Neuron (in vitro differentiated cells): ENCODE results near the gene CDIP1.

Experiments
- H2AFZ ChIP-seq: one replicate; pipeline ENCODE4 v1.6.1; 2013; ENCODE audit warnings: low read depth, mild to moderate bottlenecking, inconsistent platforms, low read length, moderate library complexity
- H3K27me3 ChIP-seq: one replicate; pipeline ENCODE4 v1.6.1; 2013; ENCODE audit warnings: low read length; ENCODE audit not compliant: insufficient read depth
- H3K36me3 ChIP-seq: one replicate; pipeline ENCODE4 v1.6.1; 2013; ENCODE audit warnings: low read length; ENCODE audit not compliant: insufficient read depth
- H3K4me1 ChIP-seq: one replicate; pipeline ENCODE4 v1.6.1; 2013; ENCODE audit warnings: low read length; ENCODE audit not compliant: insufficient read depth
- H3K4me3 ChIP-seq: 2 replicates; pipeline ENCODE4 v1.5.1; 2013; ENCODE audit warnings: mild to moderate bottlenecking, low read length, moderate library complexity
- H3K9me3 ChIP-seq: one replicate; pipeline ENCODE4 v1.6.1; 2013; ENCODE audit warnings: low read length

Gene CDIP1

DNA sequence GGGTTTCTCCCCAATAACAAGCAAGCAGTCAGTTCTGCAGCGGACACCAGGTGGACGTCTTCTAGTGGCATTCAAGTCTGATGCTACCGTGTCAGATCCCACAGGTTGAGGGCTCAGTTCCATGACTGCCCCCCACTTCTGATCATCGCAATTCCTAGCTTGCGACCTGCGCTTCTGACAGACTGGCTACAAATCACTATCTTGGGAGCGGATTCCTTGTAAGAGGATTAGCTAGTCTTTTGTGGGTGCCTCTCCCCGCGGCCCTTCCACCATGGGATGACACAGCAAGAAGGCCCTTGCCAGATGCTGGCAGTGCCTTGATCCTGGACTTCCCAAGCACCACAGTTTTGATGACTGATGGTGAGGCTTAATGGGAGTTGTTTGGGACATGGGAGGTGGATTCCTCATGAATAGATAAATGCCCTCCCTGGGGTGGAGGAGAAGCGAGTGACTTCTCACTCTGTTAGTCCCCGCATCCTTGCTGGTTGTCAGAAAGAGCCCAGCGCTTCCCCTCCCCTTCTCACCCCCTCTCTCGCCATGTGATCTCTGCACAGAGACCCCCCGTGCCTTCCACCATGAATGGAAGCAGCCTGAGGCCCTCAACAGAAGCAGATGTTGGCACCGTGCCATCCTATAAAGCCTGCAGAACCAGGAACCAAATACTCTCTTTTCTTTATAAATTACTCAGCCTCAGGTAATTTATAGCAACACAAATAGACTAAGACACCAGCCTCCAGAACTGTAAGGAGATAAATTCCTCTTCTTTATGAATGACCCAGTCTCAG, 19.1 kb downstream of the CDIP1 start:
- Histone ChIP-seq H3K4me1 (no peaks in the 10 kb centered on the region), H3K36me3 (no peaks in the 10 kb centered on the region), H3K27me3 (no peaks in the 10 kb centered on the region), H3K4me3 (no peak overlapping the region), H2AFZ (no peak overlapping the region), H3K9me3 (no peaks in the 10 kb centered on the region)

DNA sequence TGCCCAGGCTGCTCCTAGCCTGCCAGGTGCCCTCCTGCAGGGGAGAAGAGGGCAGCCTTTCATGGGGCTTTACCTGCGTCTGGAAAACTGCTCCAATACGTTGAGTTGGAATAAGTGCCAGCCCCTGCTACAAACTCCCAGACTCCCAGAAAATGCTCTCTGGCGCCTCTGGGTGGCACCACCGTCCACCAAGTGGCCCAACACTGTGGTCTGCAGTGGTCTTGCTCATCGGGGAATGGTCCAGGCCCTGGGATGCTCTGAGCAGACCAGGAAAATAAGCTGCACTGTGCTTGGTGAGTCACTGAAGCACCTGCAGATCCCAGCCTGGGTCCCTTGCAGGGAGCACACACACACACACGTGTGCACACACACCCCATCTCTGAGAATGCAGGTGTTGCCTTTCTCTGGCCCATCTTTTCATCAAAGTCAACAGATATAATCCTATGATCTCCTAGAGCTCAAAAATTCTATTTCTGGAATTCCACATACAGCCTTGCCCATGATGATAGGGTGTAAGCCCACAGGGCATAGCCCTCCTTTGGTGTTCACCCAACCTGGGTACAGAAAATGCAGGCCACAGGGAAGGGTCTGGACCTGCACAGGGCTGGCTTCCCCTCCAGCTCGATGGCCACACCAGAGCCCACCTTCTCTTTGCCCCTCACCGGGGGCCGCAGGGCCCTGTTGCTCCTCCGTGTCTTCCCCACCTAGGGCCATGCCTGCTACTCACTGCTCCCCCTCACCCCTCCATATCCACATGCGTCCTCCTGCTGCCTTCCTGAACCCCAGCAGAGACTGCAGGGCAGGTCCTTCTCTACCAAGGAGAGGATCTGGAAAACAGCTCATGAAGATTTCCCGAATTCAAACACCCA, 20.5 kb downstream of the CDIP1 start:
- peaks cover 5% of the 10 kb centered on the region for H3K36me3 ChIP-seq
- no peaks in the 10 kb centered on the region for H3K4me1 ChIP-seq
- no peaks in the 10 kb centered on the region for H3K27me3 ChIP-seq
- H3K9me3 ChIP-seq, result no peaks in the 10 kb centered on the region
- no peak overlapping the region for H2AFZ ChIP-seq
- no peak overlapping the region for H3K4me3 ChIP-seq

DNA sequence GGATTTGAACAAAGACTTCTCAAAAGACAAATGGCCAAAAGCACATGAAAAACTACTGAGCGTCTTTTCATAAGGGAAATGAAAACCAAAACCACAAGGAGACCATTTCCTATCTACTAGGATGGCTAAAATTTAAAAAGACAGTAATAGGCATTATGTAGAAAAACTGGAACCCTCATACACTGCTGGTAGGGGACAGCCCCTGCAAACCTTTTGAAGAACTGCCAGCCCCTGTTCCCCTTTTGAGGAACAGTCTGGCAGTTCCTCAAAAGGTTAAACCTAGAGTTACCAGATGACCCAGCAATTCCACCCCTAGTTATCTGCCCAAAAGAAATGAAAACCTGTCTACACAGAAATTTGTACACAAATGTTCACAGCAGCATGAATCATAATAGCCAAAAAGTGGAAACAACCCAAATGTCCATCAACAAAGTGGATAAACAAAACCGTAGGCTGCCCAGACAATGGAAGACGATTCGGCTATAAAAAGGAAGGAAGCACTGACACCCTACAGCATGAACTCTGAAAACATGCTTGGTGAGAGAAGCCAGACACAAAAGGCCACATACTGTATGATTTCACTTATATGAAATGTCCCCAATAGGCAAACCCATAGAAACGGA, 22.9 kb downstream of the CDIP1 start:
- Histone ChIP-seq H3K4me1 (no peaks in the 10 kb centered on the region), H3K9me3 (no peaks in the 10 kb centered on the region), H3K27me3 (no peaks in the 10 kb centered on the region), H3K4me3 (no peak overlapping the region), H2AFZ (no peak overlapping the region), H3K36me3 (peaks cover 24% of the 10 kb centered on the region)

DNA sequence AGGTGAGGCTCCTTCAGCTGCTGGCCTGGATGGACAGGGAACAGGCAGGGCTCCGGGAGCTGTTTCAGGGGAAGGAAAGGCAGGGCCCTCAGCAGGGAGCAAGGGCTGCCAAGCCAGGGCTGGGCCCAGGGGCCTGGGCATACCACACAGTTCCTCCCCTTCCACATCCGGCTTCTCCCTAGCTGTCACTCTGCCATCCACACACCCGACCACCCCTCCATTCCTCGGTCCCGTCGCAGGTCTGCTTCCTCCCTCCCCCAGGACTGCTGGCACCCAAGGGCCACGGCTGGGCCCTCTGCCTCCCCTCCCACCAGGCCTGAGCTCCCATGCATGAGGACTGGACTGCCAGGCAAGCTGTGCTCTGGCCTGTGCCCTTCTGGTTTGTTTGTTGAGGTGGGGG, 24.0 kb downstream of the CDIP1 start:
- no peak overlapping the region for H2AFZ ChIP-seq
- peaks cover 32% of the 10 kb centered on the region for H3K36me3 ChIP-seq
- H3K4me1 ChIP-seq, result no peaks in the 10 kb centered on the region
- H3K27me3 ChIP-seq, result no peaks in the 10 kb centered on the region
- H3K9me3 ChIP-seq, result no peaks in the 10 kb centered on the region
- H3K4me3 ChIP-seq, result no peak overlapping the region

DNA sequence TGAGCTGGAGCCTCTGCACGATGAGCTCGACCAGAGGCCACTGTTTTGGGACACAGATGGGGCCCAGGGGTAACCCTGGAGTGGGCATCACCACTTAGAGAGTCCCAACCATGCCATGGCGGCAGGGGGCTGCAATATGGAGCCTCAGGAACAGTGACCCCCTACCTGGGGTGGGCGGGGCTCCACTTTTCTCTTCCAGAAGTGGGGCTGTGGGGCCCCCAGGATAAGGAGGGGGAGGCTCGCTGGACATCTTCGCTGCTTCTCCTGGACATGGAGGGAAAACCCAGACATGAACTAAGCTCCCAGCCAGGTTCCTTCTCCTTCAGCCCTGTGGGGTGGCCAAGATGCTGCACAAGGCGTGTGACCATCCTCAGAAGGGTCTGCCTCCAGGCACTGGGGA, 24.7 kb downstream of the CDIP1 start:
- Histone ChIP-seq H2AFZ (no peak overlapping the region), H3K9me3 (no peaks in the 10 kb centered on the region), H3K4me1 (no peaks in the 10 kb centered on the region), H3K36me3 (peaks cover 39% of the 10 kb centered on the region), H3K4me3 (no peak overlapping the region), H3K27me3 (no peaks in the 10 kb centered on the region)

DNA sequence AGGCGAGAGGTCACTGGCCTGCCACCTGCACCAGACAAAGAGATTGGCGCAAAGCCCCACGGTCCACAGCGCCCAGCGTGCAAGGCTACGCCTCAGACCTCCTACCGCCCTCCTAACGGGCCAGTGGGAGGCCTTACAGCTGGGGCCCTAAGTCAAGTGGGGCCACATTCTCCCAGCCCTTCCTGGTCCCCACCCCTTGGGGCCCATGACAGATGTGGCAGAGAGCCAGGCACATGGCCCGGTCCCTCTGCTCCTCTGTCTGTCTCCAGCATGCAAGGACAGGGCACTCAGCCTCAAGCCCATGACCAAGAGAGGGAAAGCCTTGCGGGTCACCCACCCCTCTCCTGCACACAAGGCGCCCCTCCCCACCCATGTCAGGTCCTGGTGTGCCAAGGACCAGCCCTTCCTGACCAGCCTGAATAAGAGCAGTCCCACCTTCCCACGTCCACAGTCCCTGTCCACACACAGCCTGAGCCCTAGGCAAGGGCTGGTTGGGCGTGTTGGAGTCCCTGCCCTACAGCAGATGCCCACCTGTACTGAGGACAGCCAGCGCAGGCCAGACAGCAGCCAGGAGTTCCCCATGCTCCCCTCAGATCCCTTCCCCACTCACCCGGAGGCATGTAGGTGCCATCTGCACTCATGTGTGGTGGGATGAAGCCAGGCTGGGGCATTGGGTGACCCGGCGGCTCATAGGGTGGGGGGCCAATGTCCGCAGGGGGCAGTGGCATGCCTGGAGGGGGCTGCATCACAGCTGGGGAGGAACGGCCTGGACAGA, 25.3 kb downstream of the CDIP1 start:
- Histone ChIP-seq H3K4me3 (no peak overlapping the region), H3K9me3 (no peaks in the 10 kb centered on the region), H3K27me3 (no peaks in the 10 kb centered on the region), H2AFZ (no peak overlapping the region), H3K36me3 (peaks cover 44% of the 10 kb centered on the region), H3K4me1 (no peaks in the 10 kb centered on the region)

DNA sequence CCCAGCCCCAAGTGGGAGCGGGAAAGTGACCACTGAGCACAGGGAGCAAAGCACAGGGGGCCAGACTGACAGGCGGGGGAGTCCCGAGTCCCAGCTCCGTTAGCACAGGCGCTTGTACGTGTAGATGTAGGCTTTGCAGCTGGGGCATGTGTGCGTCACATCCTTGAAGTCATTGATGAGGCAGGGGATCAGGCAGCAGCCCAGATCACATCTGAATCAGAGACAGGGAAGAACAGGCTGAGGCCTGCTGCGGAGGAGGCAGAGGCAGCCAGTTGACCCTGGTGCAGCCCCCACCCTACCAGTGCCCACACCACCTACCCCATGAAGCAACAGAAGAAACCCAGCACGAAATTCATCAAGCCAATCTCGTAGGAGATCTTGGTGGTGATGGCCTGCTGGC, 26.1 kb downstream of the CDIP1 start:
- Histone ChIP-seq H3K4me1 (no peaks in the 10 kb centered on the region), H3K36me3 (peaks cover 52% of the 10 kb centered on the region), H2AFZ (no peak overlapping the region)

DNA sequence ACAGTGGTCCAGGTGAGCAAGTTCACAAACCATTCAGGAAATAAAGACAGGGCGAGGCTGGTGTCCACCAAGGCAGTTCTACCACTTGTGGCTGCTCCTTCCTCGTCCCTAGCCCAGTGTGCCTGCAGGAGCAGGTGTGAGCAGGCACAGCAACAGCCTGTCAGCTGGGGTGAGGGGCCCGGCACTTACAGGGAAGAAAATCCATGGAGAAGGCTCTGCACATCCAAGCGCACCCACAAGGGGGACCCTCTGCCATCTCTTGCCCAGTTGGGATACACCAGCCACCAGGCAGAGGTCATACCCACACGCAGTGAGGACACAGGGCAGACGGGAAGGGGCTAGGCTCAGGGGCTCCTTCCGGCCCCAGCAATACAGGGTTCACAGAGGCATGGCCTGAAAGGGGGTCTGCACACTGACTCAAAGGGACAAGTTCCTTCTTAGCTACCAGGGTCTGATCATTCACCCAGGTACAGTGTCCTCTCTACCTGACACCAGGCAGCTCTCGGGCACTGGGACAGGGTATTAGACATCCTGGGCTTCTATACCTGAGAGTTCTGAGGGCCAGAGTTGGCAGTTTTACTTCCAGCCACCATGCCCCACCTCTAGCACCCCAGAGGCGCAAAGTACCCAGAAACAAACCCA, 27.0 kb downstream of the CDIP1 start:
- no peak overlapping the region for H3K4me3 ChIP-seq
- H3K36me3 ChIP-seq, result peaks cover 54% of the 10 kb centered on the region
- H3K27me3 ChIP-seq, result no peaks in the 10 kb centered on the region
- no peaks in the 10 kb centered on the region for H3K9me3 ChIP-seq
- H3K4me1 ChIP-seq, result no peaks in the 10 kb centered on the region
- H2AFZ ChIP-seq, result no peak overlapping the region

More for the DNA sequence above, 26.1 kb downstream of the CDIP1 start:
- no peaks in the 10 kb centered on the region for H3K27me3 ChIP-seq
- no peak overlapping the region for H3K4me3 ChIP-seq
- no peaks in the 10 kb centered on the region for H3K9me3 ChIP-seq

DNA sequence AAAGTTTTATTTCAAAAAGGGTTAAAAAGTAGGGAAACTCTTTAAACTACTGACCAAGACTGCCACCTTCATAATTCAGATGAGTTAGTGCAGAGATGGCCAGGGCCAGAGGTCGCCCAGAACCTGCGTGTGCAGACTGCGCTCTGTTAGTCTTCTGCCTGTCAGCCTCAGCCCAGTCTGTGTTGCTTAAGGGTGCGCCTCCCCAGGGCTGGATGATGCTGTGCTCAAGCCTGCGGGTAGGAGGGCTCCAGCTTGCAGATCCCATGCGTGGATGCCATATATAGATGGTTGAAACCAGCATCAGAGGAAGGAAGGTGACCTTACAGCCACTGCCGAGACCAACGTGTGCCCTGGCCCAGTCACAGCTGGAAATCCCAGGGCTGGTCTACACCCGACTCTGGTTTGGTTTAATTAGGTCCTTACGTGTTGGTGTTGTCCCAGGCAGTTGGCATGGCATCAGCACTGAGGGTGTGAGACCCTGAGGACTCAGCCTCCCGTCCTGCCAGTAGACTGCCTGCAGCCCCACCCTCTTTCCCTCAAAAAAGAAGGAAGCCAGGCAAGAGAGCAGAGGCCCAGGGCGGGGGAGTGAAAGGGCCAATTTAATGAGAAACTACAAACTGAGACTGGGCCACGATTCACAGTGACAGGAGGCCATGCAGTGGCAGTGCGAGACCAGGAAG, 27.7 kb downstream of the CDIP1 start:
- Histone ChIP-seq H3K9me3 (no peaks in the 10 kb centered on the region), H2AFZ (no peak overlapping the region), H3K4me1 (no peaks in the 10 kb centered on the region), H3K4me3 (no peak overlapping the region), H3K36me3 (peaks cover 54% of the 10 kb centered on the region), H3K27me3 (no peaks in the 10 kb centered on the region)

DNA sequence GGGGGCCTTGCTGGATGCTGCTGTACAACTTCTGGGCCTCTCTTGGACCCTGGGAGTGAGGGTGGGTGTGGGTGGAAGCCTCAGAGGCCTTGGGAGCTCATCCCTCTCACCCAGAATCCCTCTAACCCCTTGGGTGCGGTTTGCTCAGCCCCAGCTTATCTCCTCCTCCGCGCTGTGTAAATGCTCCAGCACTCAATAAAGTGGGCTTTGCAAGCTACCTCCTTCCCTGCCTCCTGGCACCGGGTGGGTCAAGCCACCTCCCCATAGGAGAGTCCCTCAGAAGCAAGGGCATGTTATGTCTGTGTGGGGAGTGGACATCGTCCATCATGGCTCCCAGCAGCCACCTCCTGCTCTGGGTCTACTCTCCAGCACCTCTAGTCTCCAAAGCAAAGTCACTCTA, 28.4 kb downstream of the CDIP1 start:
- no peaks in the 10 kb centered on the region for H3K27me3 ChIP-seq
- H3K4me3 ChIP-seq, result no peak overlapping the region
- H3K4me1 ChIP-seq, result no peaks in the 10 kb centered on the region
- H2AFZ ChIP-seq, result no peak overlapping the region
- H3K36me3 ChIP-seq, result peaks cover 54% of the 10 kb centered on the region
- H3K9me3 ChIP-seq, result no peaks in the 10 kb centered on the region

DNA sequence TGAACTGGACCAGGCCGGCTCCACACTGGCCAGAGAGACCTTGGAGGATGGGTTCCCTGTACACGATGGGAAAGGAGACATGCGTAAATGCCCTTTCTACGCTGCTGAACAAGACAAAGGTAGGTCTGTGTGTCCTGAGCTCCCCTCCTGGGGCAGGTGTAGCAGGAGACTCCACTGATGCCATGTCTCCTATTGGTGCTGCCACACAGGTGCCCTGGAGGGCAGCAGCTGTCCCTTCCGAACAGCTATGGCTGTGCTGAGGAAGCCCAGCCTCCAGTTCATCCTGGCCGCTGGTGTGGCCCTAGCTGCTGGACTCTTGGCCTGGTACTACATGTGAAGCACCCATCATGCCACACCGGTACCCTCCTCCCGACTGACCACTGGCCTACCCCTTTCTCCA, 29.2 kb downstream of the CDIP1 start:
- Histone ChIP-seq H2AFZ (no peak overlapping the region), H3K36me3 (peaks cover 54% of the 10 kb centered on the region)

DNA sequence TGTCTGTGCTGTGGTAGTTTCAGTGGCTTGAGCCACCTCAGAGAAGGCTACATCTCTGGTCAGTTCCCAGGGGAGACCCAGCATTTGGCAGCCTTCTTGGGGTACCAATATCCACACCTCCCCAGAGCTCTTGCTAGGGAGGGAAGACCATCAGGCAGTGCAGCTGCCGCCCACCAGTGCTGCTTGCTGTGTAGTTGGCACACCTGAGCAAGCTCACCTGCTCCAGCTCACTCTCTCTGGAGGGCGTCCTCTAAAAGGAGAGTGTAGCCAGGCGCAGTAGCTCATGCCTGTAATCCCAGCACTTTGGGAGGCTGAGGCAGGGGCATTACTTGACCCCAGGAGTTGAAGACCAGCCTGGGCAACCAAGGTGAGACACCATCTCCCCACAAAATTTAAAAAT, 29.8 kb downstream of the CDIP1 start:
- H3K27me3 ChIP-seq, result no peaks in the 10 kb centered on the region
- peaks cover 54% of the 10 kb centered on the region for H3K36me3 ChIP-seq
- no peaks in the 10 kb centered on the region for H3K9me3 ChIP-seq
- no peak overlapping the region for H2AFZ ChIP-seq
- no peak overlapping the region for H3K4me3 ChIP-seq
- H3K4me1 ChIP-seq, result no peaks in the 10 kb centered on the region

More for the DNA sequence above, 29.2 kb downstream of the CDIP1 start:
- Histone ChIP-seq H3K27me3 (no peaks in the 10 kb centered on the region), H3K4me3 (no peak overlapping the region), H3K4me1 (no peaks in the 10 kb centered on the region), H3K9me3 (no peaks in the 10 kb centered on the region)
